SKM-1 (cell line): ENCODE measurements around the gene ZC3H8.
"Not testable (repeated sequence)": the region's sequence is repeated elsewhere in the genome, so short reads cannot be mapped to it uniquely, and the experiment has no call there.

Source experiments
- DNase-seq: peaks from one replicate; lab custom pipeline; 2025; ENCODE audit not compliant: unreplicated experiment; lab: John Stamatoyannopoulos, UW

ZC3H8 gene

GRCh38 chr2:112259509-112260294, 4.9 kb upstream of the ZC3H8 start:
- DNase-seq = peak; percentile 55

- no peak for DNase-seq
Observed at GRCh38 chr2:112257575-112257974, 2.7 kb upstream of the ZC3H8 start.

DNA sequence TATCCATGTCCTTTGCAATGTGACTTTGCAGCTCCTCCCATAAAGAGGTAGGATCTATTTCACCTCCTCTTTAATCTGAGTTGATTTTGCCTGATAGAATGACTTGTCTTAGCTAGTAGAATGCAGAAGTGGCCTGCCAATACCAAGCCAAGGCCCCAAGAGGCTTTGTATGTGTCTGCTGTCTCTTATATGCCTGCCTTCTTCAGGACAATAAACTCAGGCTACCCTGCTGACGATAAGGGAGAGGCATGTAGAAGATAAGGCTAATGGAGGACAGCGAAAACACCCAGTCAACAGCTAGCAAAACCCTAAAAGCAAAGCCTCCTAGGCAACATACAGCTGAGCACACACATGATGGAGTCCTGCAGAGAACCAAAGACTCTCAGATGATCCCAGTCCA, 1.8 kb upstream of the ZC3H8 start:
- DNase-seq = peak; percentile 11

- peak; percentile 83 for DNase-seq
Observed at GRCh38 chr2:112255875-112256274, 1.0 kb upstream of the ZC3H8 start.

DNA sequence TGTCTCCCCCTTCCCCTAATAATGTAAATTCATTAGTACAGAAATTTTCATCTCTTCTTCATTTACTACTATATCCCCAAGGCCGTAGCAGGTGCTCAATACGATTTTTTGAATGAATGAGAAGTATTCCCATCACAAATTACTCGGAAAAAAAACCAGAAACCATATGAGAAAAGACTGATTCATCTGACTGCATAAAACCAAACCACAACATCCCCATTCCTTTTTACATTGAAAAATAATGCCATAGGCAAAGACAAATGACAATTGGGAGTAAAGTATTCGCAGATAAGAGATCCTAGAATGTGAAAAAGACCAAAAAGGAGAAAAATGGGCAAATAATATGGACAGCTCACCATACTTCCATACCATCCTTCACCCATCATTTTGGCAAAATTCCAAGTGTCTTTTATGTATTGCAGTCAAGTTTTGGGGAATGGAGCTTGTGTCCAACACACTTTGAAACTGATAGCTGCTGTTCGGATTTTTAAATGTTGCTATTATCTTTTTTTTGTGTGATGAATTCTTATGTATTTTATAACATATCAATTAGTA, 1.5 kb downstream of the ZC3H8 start:
- DNase-seq = no peak

DNA sequence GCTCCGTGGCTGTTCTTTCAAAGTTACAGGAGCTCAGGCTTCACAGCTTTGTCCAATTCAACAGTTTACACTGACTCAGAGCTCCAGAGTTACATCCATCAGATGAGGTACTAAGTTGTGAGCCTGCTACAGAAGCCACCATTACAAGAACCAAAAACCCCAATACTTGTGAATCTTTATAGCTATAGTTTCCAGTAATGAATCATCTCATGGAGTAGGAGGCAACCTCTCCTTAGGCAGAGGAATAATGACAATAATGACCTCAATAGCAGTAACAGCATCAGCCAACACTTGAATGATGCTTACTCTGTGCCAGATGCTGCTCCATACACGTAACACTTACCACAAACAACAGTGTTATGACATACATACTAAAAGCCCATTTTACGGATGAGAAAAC, 3.6 kb downstream of the ZC3H8 start:
- no peak for DNase-seq

DNA sequence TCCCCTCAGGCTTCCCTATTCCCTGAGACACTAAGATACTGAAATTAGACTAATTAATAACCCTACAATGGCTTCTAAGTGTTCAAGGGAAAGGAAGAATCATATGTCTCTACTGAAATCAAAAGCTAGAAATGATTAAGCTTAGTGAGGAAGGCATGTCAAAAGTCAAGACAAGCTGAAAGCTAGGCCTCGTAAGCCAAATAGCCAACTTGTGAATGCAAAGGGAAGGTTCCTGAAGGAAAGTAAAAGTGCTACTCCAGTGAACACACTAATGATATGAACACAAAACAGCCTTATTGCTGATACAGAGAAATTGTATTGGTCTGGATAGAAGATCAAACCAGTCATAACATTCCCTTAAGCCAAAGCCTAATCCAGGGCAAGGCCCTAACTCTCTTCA, 10.0 kb downstream of the ZC3H8 start:
- no peak for DNase-seq

DNA sequence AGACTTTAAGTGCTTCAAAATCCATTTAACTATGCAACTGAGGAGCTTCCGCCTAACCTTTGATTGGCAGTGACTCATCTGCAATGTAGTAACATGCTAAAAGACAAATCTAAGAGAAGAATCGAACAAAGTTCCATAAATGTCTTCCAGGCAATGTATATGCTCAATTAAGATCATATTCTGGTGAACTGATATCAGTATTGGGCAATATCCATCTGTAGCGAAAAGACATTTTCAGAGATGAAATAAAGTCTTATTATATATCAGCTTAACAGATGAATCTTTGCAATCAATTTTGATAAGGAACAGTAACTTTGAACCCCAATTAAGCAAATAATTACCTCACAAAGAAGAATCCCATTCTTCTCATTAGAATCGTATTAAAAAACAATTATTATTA, 11.6 kb downstream of the ZC3H8 start:
- no peak for DNase-seq

DNA sequence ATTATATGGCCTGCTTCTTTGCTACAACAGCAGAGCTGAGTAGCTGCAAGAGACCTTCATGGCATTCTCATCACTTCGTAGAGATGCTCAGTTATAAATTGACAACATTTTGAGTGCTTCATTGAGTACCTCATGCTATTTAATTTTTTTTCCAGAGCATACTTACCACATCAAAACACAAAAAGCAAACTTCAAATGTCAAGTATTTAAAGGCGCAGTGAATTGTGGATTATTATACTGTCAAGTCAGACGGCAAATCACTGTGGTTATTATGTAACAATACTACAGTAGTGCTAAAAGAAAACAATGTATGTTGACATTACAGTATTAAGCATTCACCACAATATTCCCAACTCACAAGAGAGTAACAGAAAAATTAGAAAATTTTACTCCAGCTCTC, 12.5 kb downstream of the ZC3H8 start:
- no peak for DNase-seq

DNA sequence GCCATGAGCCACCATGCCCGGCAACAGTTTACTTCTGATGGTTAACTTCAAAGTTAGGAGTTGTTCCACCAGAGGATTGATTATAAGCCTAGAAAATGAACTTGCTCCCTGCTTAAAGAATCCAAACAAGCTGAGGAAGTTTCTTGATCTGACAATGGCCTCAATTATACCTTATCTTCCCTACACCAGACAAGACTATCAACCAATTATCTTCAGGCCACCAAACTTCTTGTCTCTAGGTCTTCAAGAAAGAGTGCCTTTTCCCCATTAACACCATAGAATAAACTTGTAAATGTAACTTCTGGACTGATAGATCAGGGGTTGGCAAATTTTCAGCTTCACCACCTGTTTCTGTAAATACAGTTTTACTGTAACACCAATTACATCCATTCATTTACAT, 15.0 kb downstream of the ZC3H8 start:
- DNase-seq = no peak

DNA sequence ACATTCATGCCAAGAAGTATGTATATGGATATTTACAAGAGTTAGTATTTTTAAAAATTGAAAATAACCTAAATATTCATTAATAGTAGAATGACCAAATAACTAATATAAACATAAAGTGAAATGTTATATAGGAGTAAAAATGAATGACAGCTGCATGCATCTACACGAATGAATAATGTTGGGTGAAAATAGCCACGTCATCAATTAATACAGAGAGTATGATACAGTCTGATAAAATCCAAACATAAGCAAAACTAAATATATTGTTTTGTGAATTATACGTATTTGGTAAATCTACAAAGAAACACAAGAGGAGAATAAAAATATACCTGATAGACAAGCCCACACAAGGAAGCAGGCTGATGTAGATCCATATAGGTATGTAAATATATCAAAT, 24.5 kb downstream of the ZC3H8 start:
- no peak for DNase-seq

- no peak for DNase-seq
Observed at GRCh38 chr2:112229348-112229747, 25.5 kb downstream of the ZC3H8 start.

GRCh38 chr2:112220831-112221230, 34.0 kb downstream of the ZC3H8 start:
- no peak for DNase-seq

- DNase-seq = no peak
Observed at GRCh38 chr2:112220186-112220585, 34.7 kb downstream of the ZC3H8 start.

DNA sequence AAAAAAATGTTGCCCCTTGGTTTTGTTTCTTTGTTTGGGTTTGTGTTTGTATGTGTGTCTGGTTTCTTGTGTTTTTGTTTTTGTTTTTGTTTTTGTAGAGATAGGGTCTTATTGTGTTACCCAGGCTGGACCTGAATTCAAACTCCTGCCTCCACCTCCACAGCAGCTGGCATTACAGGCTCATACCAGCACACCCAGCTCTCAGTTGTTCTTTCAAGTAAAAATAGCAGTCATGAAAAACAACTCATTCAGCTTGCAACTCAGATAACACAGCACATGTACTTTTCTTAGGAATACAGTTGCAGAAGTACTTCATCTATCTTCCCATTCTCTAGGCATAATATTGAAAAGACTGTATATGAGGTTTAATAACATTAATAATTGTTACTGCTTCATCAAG, 37.0 kb downstream of the ZC3H8 start:
- DNase-seq = no peak

GRCh38 chr2:112216167-112216566, 38.7 kb downstream of the ZC3H8 start:
- DNase-seq = no peak

DNA sequence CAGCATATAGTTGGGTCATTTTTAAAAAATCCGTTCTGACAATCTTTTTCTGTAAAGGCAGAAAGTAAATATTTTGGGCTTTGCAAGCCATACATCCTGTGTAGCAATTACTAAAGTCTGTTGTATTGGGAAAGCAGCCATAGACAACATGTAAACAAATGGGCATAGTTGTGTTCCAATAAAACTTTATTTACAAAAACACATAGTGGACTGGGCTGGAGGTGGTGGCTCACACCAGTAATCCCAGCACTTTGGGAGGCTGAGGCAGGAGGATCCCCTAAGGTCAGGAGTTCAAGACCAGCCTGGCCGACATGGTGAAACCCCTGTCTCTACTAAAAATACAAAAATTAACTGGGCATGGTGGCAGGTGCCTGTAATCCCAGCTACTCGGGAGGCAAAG, 46.9 kb downstream of the ZC3H8 start:
- not testable (repeated sequence) for DNase-seq

DNA sequence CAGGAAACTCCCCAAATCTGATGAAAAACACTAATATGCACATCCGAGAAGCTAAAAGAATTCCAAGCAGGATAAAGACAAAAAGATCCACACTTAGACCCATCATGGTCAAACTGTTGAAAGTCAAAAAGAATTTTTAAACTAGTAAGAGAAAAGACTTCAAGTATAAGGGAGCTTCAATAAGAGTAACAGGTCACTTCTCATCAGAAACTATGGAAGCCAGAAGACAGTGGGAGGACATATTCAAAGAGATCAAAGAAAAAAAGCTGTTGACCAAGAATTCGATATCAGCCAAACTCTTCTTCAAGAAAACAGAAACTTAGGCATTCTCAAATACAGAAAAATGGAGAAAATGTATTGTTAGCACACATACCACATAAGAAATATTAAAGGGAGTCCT, 50.4 kb downstream of the ZC3H8 start:
- DNase-seq = peak; percentile 20

DNA sequence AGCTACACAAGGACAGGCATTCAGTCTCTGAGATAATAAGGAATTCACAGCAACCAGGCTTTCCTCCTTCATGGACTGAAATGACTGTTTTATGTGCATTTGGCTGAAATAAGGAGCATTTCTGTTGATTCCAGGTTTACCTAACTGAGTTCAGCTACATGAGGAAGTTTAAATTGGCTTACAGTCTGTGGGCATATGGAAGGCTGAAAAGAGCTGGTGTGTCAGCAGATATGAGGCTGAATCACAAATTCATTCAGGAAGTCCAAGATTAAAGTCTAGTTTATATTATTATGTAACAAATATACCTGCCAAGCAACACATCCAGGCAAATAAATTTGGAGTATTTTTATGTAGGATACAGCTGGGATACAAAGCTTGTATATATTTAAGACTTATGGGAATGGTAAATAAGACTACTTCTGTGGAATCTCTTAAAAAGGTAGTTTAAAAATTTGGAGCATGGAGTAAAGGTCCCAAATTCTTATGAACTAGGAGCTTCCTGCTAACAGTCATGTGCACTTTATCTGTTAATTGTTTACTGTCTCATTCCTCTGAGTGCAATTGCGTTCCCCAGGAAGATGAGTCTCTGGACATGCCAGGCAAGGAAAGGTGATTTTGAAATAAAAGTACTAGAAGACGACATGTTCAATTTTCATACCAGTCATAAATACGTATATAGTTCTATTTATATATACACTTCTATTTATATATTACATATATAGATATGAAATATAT, 53.0 kb downstream of the ZC3H8 start:
- DNase-seq = no peak

GRCh38 chr2:112199188-112199587, 55.7 kb downstream of the ZC3H8 start:
- no peak for DNase-seq

DNA sequence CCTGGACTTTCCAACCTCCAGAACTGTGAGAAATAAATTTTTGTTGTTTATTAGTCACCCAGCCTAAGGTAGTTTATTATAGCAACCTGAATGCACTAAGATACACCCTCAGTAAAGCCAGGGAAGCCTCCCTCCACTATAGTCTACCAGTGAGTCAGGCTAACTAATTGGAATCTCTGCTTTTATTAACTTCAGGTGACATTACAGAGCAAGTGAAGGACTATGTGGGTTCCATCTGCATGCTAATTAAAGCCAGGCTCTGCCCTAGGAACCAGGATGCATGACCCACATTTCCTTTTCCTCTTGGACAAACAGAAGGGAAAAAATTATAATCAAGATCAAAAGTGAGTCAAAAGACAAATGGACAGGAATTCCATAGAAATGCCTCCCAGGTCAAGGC, 56.1 kb downstream of the ZC3H8 start:
- no peak for DNase-seq

DNA sequence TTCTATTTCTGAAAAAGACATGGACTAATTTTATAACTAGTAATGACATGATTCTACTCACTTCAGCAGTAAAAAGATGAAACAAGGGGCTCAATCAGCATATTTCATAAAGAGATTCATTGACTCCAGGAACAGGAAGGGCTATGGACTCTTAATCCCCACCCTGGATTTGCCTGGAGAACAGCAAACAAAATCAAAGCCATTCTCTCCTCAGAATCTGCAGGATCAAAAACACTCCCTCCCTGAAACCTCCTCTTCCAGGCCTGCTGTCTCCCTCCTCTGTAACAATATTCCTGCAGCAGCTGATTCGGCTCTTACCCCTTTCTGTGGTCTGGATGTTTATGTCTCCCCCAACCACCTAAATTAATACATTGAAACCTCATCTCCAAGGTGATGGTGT, 57.0 kb downstream of the ZC3H8 start:
- no peak for DNase-seq
